Common myeloid progenitor, CD34-positive (primary cell): ENCODE data around the gene PRPF39. TPM values are rescaled to one million over a fixed set of nuclear protein-coding genes. Genes with fewer than 3 reads are reported as not detected.

Source experiments
- CTCF ChIA-PET: fragments of 350-600 bp; sonication (Branson Sonifier 250); formaldehyde crosslinking; loops from one replicate; lab custom pipeline; 2021; ENCODE audit warnings: antibody characterized with exemption; lab: Charles Lee
- POLR2A ChIA-PET: fragments of 350-600 bp; sonication (Branson Sonifier 250); formaldehyde crosslinking; loops from one replicate; lab custom pipeline; 2021; ENCODE audit warnings: antibody characterized with exemption; lab: Charles Lee
- DNase-seq, 3 donors: peaks; one replicate each; pipeline versions ENCODE4 v3.0.0 to v3.0.0-alpha.2; 2013
- H3K27ac ChIP-seq, 2 experiments: 1 replicate in 1 of 2; 2 replicates in 1 of 2; pipeline ENCODE4 v1.7.0; 2013; ENCODE audit warnings: inconsistent platforms in 2 of 2, low read length in 2 of 2, mild to moderate bottlenecking in 2 of 2, low read depth in 1 of 2, moderate library complexity in 1 of 2; ENCODE audit not compliant: severe bottlenecking in 2 of 2, insufficient read depth in 1 of 2, poor library complexity in 1 of 2
- H3K27me3 ChIP-seq, 5 experiments: replicated peaks in 2 of 5; 1 replicate in 3 of 5; 2 replicates in 2 of 5; pipeline versions ENCODE4 v1.6.1 to v1.7.0; 2013; ENCODE audit warnings: low read length in 4 of 5, mild to moderate bottlenecking in 2 of 5, moderate library complexity in 2 of 5, inconsistent platforms in 1 of 5; ENCODE audit not compliant: insufficient read depth in 5 of 5, control insufficient read depth in 4 of 5
- H3K36me3 ChIP-seq, 4 experiments: 1 replicate in 2 of 4; 2 replicates in 2 of 4; pipeline versions ENCODE4 v1.6.1 to v1.7.0; 2013; ENCODE audit warnings: low read length in 3 of 4, control low read depth in 1 of 4, mild to moderate bottlenecking in 1 of 4; ENCODE audit not compliant: control insufficient read depth in 4 of 4, insufficient read depth in 4 of 4
- H3K4me1 ChIP-seq, 4 experiments: 1 replicate in 3 of 4; 2 replicates in 1 of 4; pipeline versions ENCODE4 v1.6.1 to v1.7.1; 2013; ENCODE audit warnings: low read length in 3 of 4, mild to moderate bottlenecking in 3 of 4, control low read depth in 1 of 4, inconsistent platforms in 1 of 4, moderate library complexity in 1 of 4; ENCODE audit not compliant: control insufficient read depth in 4 of 4, insufficient read depth in 4 of 4; ENCODE audit errors: control extremely low read depth in 1 of 4
- H3K4me3 ChIP-seq, 7 experiments: 1 replicate in 4 of 7; 2 replicates in 3 of 7; pipeline versions ENCODE4 v1.5.1 to v1.7.0; 2013; ENCODE audit warnings: mild to moderate bottlenecking in 7 of 7, low read length in 6 of 7, moderate library complexity in 6 of 7, inconsistent platforms in 2 of 7, low read depth in 2 of 7, control low read depth in 1 of 7; ENCODE audit not compliant: insufficient read depth in 4 of 7, control insufficient read depth in 1 of 7; ENCODE audit errors: extremely low read depth in 1 of 7
- H3K9me3 ChIP-seq, 5 experiments: 1 replicate in 4 of 5; 2 replicates in 1 of 5; pipeline versions ENCODE4 v1.6.1 to v1.7.1; 2013; ENCODE audit warnings: low read length in 4 of 5, mild to moderate bottlenecking in 2 of 5, inconsistent platforms in 1 of 5, low read depth in 1 of 5, moderate library complexity in 1 of 5; ENCODE audit not compliant: control insufficient read depth in 4 of 5, insufficient read depth in 2 of 5; ENCODE audit errors: control extremely low read depth in 1 of 5
- WGBS: methylation state at CpG from one replicate; pipeline ENCODE4 v1.1.5; 2013; ENCODE audit not compliant: insufficient coverage; 5-methylcytosine and 5-hydroxymethylcytosine counted together
- polyA plus RNA-seq: library from polyadenylated mRNA; unstranded; fragments of 120-200 nt; gene quantifications from one replicate; pipeline ENCODE4 v1.2.1, GENCODE V29; 2013

PRPF39 gene, protein sequence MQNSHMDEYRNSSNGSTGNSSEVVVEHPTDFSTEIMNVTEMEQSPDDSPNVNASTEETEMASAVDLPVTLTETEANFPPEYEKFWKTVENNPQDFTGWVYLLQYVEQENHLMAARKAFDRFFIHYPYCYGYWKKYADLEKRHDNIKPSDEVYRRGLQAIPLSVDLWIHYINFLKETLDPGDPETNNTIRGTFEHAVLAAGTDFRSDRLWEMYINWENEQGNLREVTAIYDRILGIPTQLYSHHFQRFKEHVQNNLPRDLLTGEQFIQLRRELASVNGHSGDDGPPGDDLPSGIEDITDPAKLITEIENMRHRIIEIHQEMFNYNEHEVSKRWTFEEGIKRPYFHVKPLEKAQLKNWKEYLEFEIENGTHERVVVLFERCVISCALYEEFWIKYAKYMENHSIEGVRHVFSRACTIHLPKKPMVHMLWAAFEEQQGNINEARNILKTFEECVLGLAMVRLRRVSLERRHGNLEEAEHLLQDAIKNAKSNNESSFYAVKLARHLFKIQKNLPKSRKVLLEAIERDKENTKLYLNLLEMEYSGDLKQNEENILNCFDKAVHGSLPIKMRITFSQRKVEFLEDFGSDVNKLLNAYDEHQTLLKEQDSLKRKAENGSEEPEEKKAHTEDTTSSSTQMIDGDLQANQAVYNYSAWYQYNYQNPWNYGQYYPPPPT
- polyA plus RNA-seq, result 48.7 TPM

DNA sequence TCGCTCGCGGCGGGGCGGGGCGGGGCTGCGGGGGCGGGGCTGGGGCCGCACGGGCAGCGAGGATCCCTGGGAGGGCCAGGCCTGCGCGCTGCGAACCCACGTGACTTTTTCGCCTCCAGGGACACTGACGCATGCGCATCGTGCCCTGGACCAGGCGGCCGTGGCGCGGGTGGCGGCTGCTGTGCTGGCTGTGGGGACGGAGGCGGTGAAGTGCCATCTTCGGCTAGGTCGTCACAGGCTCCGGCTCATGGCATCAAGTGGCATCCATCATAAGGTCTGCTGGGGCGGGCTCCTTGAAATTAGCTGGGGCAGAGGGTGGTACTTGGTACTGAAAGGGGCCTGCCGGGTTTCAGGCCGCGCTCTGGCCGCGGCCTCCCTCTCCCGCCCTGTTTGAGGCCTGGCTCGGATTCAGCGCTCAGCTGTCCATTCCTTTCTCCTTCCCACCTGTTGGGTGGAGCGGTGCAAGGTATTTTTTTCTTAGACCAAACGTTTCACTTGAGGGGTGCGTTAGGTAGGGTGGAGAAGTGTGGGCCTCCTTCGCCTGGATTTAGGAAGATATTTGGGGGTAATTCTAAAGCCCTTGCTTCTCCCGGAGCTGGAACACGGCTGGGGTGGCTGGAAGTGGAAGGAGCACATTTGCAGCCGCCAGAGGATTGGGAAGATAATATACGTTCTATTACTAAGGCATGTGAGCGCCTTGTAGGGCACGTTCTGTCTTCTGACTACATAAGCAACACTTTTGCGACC is at the start of gene PRPF39:
PRPF39 (plus strand) TSS at position 141 of the 747 bp plus-strand sequence. CDS start 11,124 bp downstream, outside the sequence.
- H3K27ac ChIP-seq, result peak within 1 kb of the TSS; percentile 88 to 90
- peaks cover 0 to 29% (median 8%) of the 10 kb centered on the region in 4 experiments for H3K4me1 ChIP-seq
- H3K36me3 ChIP-seq, result no peaks in the 10 kb centered on the region
- peak within 1 kb of the TSS; percentile 64 to 93 (median 87) for H3K4me3 ChIP-seq
- ChIA-PET CTCF (interaction anchor here (0.5 to 2.2 kb wide), 6 partner anchors 11 to 170 kb away, joined by 3 to 6 read pairs (median 4); no protein-coding TSS in a partner anchor), POLR2A (no interaction called here)
- DNase-seq, result peak; percentile 91 to 97 (median 96)
- no peaks in the 10 kb centered on the region for H3K9me3 ChIP-seq
- no peaks in the 10 kb centered on the region for H3K27me3 ChIP-seq
- under 1% methylated on average over 27 of the region's 49 CpGs for WGBS

DNA sequence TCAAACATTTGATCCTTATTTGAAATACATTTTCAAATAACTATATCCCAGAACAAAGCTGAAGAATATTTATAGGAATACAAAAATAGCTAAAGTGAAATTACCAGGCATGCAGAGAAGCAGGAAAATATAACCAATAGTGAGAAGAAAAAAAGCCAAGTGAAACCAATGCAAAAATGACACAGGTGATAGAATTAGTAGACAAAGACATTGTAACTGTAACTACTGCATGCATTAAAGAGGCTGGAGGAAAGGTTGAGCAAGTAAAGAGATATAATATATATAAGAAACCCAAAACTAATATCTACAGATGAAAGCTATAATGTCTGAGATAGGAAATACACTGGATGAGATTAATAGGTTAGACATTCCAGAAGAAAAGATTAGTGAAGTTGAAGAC is 49.2 kb upstream of the PRPF39 start:
- DNase-seq, result no peak
- ChIA-PET CTCF (no interaction called here), POLR2A (no interaction called here)
- no peak overlapping the region for H3K4me3 ChIP-seq
- no peaks in the 10 kb centered on the region for H3K4me1 ChIP-seq
- H3K27ac ChIP-seq, result no peak overlapping the region
- H3K36me3 ChIP-seq, result peaks cover 18 to 70% (median 37%) of the 10 kb centered on the region in 4 experiments
- peaks cover 0 to 17% (median 12%) of the 10 kb centered on the region in 5 experiments for H3K9me3 ChIP-seq
- no peaks in the 10 kb centered on the region for H3K27me3 ChIP-seq

DNA sequence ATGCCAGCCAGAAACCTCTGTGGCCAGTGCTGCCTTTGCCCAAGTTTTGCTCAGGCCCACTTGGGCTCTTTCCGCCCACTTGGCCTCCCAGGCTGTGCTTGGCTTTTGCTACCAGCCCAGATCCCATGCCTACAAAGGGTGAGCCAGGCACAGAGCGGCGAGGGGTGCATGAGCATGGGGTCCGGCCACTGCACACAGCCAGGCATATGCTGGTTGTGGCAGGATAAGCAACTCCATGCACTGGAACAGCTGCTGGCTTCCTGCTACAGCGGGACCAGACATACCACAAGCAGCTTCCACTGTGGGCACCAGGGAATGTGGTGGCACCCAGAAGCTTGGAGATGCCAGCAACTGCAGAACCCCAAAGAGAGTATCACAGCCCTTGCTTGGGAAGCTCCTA is 45.7 kb upstream of the PRPF39 start:
- H3K36me3 ChIP-seq, result peaks cover 16 to 54% (median 32%) of the 10 kb centered on the region in 4 experiments
- H3K4me1 ChIP-seq, result no peaks in the 10 kb centered on the region
- no peaks in the 10 kb centered on the region for H3K27me3 ChIP-seq
- ChIA-PET POLR2A (no interaction called here), CTCF (interaction anchor here (1.3 kb wide), 1 partner anchor 9 kb away, joined by 6 read pairs; no protein-coding TSS in a partner anchor)
- DNase-seq, result no peak
- 100% methylated on average over 5 of the region's 5 CpGs for WGBS
- no peak overlapping the region for H3K27ac ChIP-seq
- H3K4me3 ChIP-seq, result no peak overlapping the region
- H3K9me3 ChIP-seq, result peaks cover 0 to 17% (median 13%) of the 10 kb centered on the region in 5 experiments

DNA sequence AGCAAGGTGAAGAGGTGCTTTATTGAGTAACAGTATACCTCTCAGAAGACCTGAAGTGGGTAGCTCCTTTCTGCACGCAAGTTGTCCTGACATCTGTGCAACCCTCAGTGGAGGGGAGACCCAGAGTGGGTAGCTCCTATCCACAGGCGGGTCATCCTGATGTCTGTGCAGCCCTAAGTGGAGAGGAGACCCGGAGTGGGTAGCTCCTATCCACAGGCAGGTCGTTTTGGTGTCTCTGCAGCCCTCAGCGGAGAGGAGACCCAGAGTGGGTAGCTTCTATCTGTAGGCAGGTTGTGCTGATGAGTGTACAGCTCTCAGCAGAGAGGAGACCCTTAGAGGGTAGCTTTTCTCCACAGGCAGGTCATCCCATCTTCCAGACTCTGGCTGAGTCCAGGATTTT is 45.1 kb upstream of the PRPF39 start:
- POLR2A ChIA-PET, result no interaction called here
- Histone ChIP-seq H3K27ac (no peak overlapping the region), H3K9me3 (peaks cover 0 to 17% (median 13%) of the 10 kb centered on the region in 5 experiments), H3K4me3 (no peak overlapping the region), H3K36me3 (peaks cover 13 to 50% (median 30%) of the 10 kb centered on the region in 4 experiments), H3K4me1 (no peaks in the 10 kb centered on the region), H3K27me3 (no peaks in the 10 kb centered on the region)
- CTCF ChIA-PET, result interaction anchor here (0.6 to 1.3 kb wide), 2 partner anchors 9 to 1951 kb away, joined by 5 to 6 read pairs; no protein-coding TSS in a partner anchor
- DNase-seq, result peak in 2 of 3 donors; percentile 4 to 19
- 100% methylated on average over 2 of the region's 5 CpGs for WGBS

DNA sequence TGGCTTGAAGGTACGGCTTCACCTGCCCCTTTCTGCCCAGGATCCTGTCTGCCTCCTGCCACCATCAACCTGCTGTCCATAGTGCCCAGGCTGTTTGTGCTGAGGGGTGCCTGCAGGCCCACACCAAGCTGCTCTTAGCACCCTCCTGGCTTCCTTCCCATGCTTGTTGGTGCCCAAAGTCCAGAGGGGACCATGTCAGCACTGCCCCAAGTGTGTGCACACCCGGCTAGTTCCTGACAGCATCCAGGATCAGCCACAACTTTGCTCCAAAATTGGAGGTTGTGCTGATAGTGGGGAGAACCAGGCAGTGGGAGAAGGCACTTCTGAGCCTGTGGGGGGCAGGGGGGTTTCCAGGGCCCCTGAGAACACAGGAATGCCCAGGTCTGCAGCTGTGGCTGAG is 44.5 kb upstream of the PRPF39 start:
- Histone ChIP-seq H3K4me1 (no peaks in the 10 kb centered on the region), H3K36me3 (peaks cover 10 to 47% (median 26%) of the 10 kb centered on the region in 4 experiments), H3K27ac (no peak overlapping the region), H3K9me3 (peaks cover 0 to 17% (median 13%) of the 10 kb centered on the region in 5 experiments), H3K4me3 (no peak overlapping the region), H3K27me3 (no peaks in the 10 kb centered on the region)
- DNase-seq, result no peak
- CTCF ChIA-PET, result interaction anchor here (0.6 to 1.3 kb wide), 2 partner anchors 10 to 1951 kb away, joined by 5 to 6 read pairs; no protein-coding TSS in a partner anchor
- 100% methylated on average over 2 of the region's 2 CpGs for WGBS
- POLR2A ChIA-PET, result no interaction called here

DNA sequence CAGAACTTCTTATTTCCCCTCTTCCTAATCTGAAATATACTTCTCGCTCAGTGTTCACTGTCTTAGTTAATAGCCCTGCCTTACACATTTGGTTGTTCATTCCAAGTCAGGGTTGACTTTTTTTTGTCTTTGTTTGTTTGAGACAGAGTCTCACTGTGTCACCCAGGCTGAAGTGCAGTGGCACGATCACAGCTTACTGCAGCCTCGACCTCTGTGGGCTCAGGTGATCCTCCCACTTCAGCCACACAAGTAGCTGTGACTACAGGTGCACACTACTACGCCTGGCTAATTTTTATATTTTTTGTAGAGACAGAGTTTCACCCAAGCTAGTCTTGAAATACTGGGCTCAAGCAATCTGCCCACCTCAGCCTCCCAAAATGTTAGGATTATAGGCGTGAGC is 42.3 kb upstream of the PRPF39 start:
- POLR2A ChIA-PET, result no interaction called here
- H3K27me3 ChIP-seq, result no peaks in the 10 kb centered on the region
- no peaks in the 10 kb centered on the region for H3K4me1 ChIP-seq
- no peak for DNase-seq
- H3K27ac ChIP-seq, result no peak overlapping the region
- H3K36me3 ChIP-seq, result peaks cover 10 to 49% (median 21%) of the 10 kb centered on the region in 4 experiments
- CTCF ChIA-PET, result no interaction called here
- H3K4me3 ChIP-seq, result no peak overlapping the region
- H3K9me3 ChIP-seq, result peaks cover 0 to 17% (median 13%) of the 10 kb centered on the region in 5 experiments
- 100% methylated on average over 4 of the region's 5 CpGs for WGBS
